Gastroesophageal sphincter (tissue), 4 donors: Measurements from ENCODE around the gene HVCN1. TPM values are rescaled to one million over a fixed set of nuclear protein-coding genes. Genes with fewer than 3 reads are reported as not detected.
"Not testable (repeated sequence)": the region's sequence is repeated elsewhere in the genome, so short reads cannot be mapped to it uniquely, and the experiment has no call there.

ENCODE experiments used
- ATAC-seq: fragments of 150-250 bp; one replicate; pipeline ENCODE4 v1.9.1; 2016; ENCODE audit warnings: mild to moderate bottlenecking, moderate library complexity
- H3K27ac ChIP-seq, 4 donors: fragments of 200-600 bp; sonication (generic) in 3 of 4; 1 replicate in 3 of 4; 2 replicates in 1 of 4; pipeline ENCODE4 v1.5.1; 2016 to 2019
- H3K27me3 ChIP-seq: fragments of 200-600 bp; sonication (generic); one replicate; pipeline ENCODE4 v1.5.1; 2019
- H3K36me3 ChIP-seq, 2 donors: fragments of 200-600 bp; sonication (generic); one replicate each; pipeline ENCODE4 v1.5.1; 2019; ENCODE audit warnings: control low read depth in 1 of 2
- H3K4me1 ChIP-seq, 3 donors: fragments of 200-600 bp; sonication (generic); 1 replicate in 2 of 3; 2 replicates in 1 of 3; pipeline ENCODE4 v1.5.1; 2016 to 2019; ENCODE audit warnings: control low read depth in 2 of 3
- H3K4me3 ChIP-seq, 2 donors: fragments of 200-600 bp; sonication (generic); one replicate each; pipeline ENCODE4 v1.5.1; 2019; ENCODE audit warnings: mild to moderate bottlenecking in 1 of 2, moderate library complexity in 1 of 2
- H3K9me3 ChIP-seq, 3 donors: fragments of 200-600 bp; sonication (generic); one replicate each; pipeline ENCODE4 v1.5.1; 2017 to 2019; ENCODE audit warnings: control low read depth in 2 of 3
- EP300 ChIP-seq: sonication (generic); formaldehyde crosslinking; IDR thresholded peaks from one replicate; pipeline ENCODE4 v1.6.1; 2017; ENCODE audit warnings: antibody characterized with exemption, mild to moderate bottlenecking
- POLR2A ChIP-seq, 2 donors: fragments of 450-650 bp; IDR thresholded peaks; one replicate each; pipeline ENCODE4 v1.6.1; 2017; ENCODE audit warnings: antibody characterized with exemption in 2 of 2, mild to moderate bottlenecking in 2 of 2, moderate library complexity in 1 of 2
- POLR2AphosphoS5 ChIP-seq: sonication (generic); formaldehyde crosslinking; IDR thresholded peaks from one replicate; pipeline ENCODE4 v1.6.1; 2017; ENCODE audit warnings: antibody characterized with exemption
- WGBS, 2 donors: methylation state at CpG; one replicate each; pipeline ENCODE4 v1.1.5; 2018; ENCODE audit warnings: low coverage in 1 of 2; 5-methylcytosine and 5-hydroxymethylcytosine counted together
- total RNA-seq, 4 donors: library from RNA; depleted of rRNA; stranded (reverse); fragments of >200 nt; gene quantifications; one replicate each; pipeline ENCODE4 v1.1.0, GENCODE V29; 2016
- TF ChIP-seq, protein P1 (sequence below), 4 experiments: fragments of 200-600 bp in 2 of 4; fragments of 450-650 bp in 2 of 4; sonication (generic) in 1 of 4; IDR thresholded peaks; one replicate each; pipeline ENCODE4 v1.5.1; 2017 to 2019; ENCODE audit warnings: antibody characterized with exemption in 4 of 4, mild to moderate bottlenecking in 2 of 4, moderate library complexity in 2 of 4

The HVCN1 gene
- total RNA-seq, 4 donors from 2014 or later = 1.4 to 12.0 (median 8.1) TPM

DNA sequence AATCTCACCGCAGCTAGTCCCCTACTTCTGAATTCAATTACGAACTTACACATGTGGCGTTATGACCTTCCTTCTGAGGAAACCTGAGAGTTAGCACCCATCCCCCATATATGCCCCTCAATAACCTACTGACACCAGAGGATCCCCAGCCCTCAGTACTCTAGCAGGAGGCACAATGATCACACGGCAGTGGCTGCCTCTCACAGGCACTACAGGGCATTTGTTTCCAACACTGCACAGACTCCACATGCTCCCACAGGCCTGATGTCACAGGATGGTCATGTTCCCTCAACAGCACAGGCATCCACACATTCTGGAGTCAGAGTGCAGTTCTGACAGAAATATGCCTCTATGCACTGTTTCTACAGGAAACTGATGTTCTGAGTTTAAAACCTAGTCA lies 36.4 kb upstream of the HVCN1 start:
- TF ChIP-seq EP300 = no peak
- no peak overlapping the region for H3K4me3 ChIP-seq
- H3K4me1 ChIP-seq = peaks cover 0 to 12% (median 0%) of the 10 kb centered on the region in 3 donors
- WGBS, 2 donors = 85 to 98% methylated on average over 3 of the region's 4 CpGs
- no peaks in the 10 kb centered on the region for H3K9me3 ChIP-seq
- H3K27me3 ChIP-seq = no peaks in the 10 kb centered on the region
- ATAC-seq = no peak
- no peak overlapping the region for H3K27ac ChIP-seq
- peaks cover 6 to 95% of the 10 kb centered on the region in 2 donors for H3K36me3 ChIP-seq

DNA sequence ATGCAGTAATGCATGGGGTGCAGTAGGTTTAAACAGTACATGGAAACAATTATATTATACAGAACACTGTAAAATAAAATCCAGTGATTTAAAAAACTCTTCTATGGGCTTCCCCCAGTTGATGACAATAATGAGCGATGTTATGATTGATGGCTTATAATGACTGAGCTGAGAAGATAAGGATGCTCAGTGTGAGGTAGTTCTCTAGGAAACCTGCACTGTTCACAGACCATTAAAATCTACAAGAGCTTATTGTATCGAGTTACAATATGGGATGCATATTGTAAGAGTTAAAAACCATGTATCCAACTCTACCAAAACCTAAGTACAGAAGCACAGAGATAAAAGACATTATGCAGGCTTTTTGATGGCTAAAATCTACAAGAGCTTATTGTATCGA lies 34.0 kb upstream of the HVCN1 start:
- H3K36me3 ChIP-seq = peaks cover 7 to 97% of the 10 kb centered on the region in 2 donors
- H3K4me1 ChIP-seq = peaks cover 0 to 12% (median 0%) of the 10 kb centered on the region in 3 donors
- not testable (repeated sequence) for H3K27ac ChIP-seq, ATAC-seq, H3K27me3 ChIP-seq, H3K4me3 ChIP-seq, H3K9me3 ChIP-seq
- WGBS, 2 donors = 79 to 96% methylated on average over 3 of the region's 3 CpGs

DNA sequence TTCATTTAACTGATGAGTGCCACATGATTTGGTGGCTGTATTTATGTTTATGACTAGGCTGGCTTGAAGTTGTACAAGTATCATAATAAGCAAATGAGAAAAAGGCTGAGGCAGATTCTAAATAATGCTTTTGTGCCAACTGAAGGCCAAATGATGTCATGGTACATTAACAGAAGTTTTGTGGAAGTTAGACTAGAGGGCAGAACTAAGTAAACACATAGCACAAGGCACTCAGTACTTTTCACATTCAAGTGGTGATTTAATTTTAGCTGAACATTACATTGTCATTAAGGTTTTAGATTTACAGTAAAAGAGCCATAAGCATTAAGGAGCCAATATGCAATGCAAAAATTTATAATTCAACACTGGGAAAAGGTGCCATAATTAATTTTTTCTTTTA lies 32.7 kb upstream of the HVCN1 start:
- no peaks in the 10 kb centered on the region for H3K9me3 ChIP-seq
- no peak for ATAC-seq
- H3K4me1 ChIP-seq = peaks cover 0 to 8% (median 0%) of the 10 kb centered on the region in 3 donors
- H3K27ac ChIP-seq = no peak overlapping the region
- H3K27me3 ChIP-seq = no peaks in the 10 kb centered on the region
- H3K4me3 ChIP-seq = no peak overlapping the region
- TF ChIP-seq EP300 (no peak), POLR2A (IDR thresholded peaks at IDR 0.05) (no peak)
- TF ChIP-seq, protein P1, sequence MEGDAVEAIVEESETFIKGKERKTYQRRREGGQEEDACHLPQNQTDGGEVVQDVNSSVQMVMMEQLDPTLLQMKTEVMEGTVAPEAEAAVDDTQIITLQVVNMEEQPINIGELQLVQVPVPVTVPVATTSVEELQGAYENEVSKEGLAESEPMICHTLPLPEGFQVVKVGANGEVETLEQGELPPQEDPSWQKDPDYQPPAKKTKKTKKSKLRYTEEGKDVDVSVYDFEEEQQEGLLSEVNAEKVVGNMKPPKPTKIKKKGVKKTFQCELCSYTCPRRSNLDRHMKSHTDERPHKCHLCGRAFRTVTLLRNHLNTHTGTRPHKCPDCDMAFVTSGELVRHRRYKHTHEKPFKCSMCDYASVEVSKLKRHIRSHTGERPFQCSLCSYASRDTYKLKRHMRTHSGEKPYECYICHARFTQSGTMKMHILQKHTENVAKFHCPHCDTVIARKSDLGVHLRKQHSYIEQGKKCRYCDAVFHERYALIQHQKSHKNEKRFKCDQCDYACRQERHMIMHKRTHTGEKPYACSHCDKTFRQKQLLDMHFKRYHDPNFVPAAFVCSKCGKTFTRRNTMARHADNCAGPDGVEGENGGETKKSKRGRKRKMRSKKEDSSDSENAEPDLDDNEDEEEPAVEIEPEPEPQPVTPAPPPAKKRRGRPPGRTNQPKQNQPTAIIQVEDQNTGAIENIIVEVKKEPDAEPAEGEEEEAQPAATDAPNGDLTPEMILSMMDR (IDR thresholded peaks at IDR 0.05) = no peak
- H3K36me3 ChIP-seq = peaks cover 7 to 98% of the 10 kb centered on the region in 2 donors

DNA sequence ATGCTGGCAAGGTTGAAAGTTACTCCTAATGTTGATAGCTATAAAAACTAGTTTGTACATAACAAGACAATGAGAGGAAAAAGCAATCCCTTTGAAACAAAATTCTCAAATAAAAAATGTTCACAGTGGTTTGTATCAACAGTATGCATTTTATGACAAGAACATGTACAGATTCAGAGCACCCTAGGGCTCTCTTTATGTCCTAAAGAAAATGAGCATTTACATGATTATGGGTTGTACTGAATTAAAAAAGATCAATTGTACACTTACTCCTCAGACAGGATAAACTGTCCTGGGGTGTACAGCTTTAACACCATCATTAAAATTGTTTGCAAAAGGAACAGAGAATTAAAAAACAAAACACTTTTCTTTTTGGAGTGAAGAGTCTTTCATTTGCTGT lies 31.6 kb upstream of the HVCN1 start:
- H3K4me1 ChIP-seq = peaks cover 0 to 8% (median 0%) of the 10 kb centered on the region in 3 donors
- H3K36me3 ChIP-seq = peaks cover 7 to 87% of the 10 kb centered on the region in 2 donors
- no peak for ATAC-seq
- no peaks in the 10 kb centered on the region for H3K27me3 ChIP-seq
- no peak overlapping the region for H3K4me3 ChIP-seq
- no peak for TF ChIP-seq EP300
- TF ChIP-seq POLR2A (IDR thresholded peaks at IDR 0.05) = no peak
- TF ChIP-seq, protein P1 (IDR thresholded peaks at IDR 0.05) = no peak
- TF ChIP-seq POLR2AphosphoS5 = no peak
- no peak overlapping the region for H3K27ac ChIP-seq
- H3K9me3 ChIP-seq = no peaks in the 10 kb centered on the region

DNA sequence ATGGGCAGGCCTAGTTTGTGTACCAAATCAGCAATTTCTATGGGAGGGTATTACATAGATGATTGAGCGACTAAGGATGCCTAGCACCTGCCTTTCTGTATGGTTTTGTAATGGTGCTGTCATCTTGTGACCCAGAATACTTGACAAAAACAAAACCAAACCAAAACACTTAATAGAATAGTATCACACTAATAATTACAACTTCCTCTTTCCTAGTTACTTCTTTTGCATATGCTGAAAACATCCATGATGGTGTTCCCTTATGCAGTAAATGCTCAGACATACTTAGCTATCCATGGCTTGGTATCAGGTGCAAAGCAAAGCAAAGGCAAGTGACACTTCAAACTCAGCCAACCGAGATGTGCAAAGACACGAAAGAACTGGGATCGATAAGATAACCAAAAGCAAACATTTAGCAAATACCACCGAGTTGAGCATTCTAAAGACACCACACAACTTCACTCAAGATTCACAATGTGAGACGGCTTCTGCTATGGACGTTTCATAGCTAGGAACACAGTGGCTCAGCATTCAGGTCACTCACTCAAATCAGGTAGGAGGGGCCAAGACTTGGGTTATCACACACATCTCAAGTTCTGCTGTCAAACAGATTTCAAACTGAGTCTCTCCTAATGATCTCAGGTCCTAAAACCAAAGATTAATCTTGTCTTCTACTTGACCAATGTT lies 29.4 kb upstream of the HVCN1 start:
- no peak overlapping the region for H3K27ac ChIP-seq
- peaks cover 0 to 8% (median 0%) of the 10 kb centered on the region in 3 donors for H3K4me1 ChIP-seq
- H3K36me3 ChIP-seq = peaks cover 7 to 66% of the 10 kb centered on the region in 2 donors
- no peaks in the 10 kb centered on the region for H3K9me3 ChIP-seq
- WGBS, 2 donors = 73 to 96% methylated on average over 3 to 7 of the region's 7 CpGs
- no peak for TF ChIP-seq EP300
- no peak for TF ChIP-seq POLR2AphosphoS5
- TF ChIP-seq, protein P1 (IDR thresholded peaks at IDR 0.05) = no peak
- no peak for TF ChIP-seq POLR2A (IDR thresholded peaks at IDR 0.05)
- H3K4me3 ChIP-seq = no peak overlapping the region
- no peak for ATAC-seq
- no peaks in the 10 kb centered on the region for H3K27me3 ChIP-seq

DNA sequence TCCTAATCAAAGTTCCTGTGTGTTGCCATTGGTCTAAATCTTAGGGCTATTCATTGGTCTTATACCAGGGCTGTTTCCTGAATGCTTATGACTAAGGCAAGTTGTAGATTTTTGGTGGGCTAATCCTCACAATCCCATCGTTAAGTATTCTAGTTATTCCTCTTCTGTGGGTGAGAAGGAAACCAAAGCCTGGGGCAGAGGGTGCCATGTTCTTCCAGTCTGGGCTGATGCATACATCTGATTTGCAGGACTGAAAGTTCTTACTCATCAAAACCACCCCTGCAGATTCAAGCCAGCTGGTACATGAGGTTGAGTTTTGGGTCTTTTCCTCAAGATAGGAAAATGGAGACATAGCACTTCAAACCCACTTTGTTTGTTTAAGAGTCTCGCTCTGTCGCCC lies 28.1 kb upstream of the HVCN1 start:
- no peak overlapping the region for H3K27ac ChIP-seq
- TF ChIP-seq POLR2A (IDR thresholded peaks at IDR 0.05) (no peak), POLR2AphosphoS5 (no peak), EP300 (no peak)
- TF ChIP-seq, protein P1 (IDR thresholded peaks at IDR 0.05) = no peak
- no peaks in the 10 kb centered on the region for H3K27me3 ChIP-seq
- H3K4me3 ChIP-seq = no peak overlapping the region
- H3K9me3 ChIP-seq = no peaks in the 10 kb centered on the region
- H3K4me1 ChIP-seq = peaks cover 0 to 8% (median 0%) of the 10 kb centered on the region in 3 donors
- H3K36me3 ChIP-seq = peaks cover 4 to 52% of the 10 kb centered on the region in 2 donors
- 89 to 100% methylated on average over 3 of the region's 3 CpGs for WGBS, 2 donors
- no peak for ATAC-seq
